Motor neuron (in vitro differentiated cells): ENCODE data around the gene VSX1. TPM values are rescaled to one million over a fixed set of nuclear protein-coding genes. Genes with fewer than 3 reads are reported as not detected.

Source experiments
- total RNA-seq, 8 experiments: library from RNA; unstranded; fragments of 300-600 nt; gene quantifications; 2 replicates each; pipeline versions ENCODE4 v1.2.3 to v1.2.4, GENCODE V29; 2022

The VSX1 gene
- total RNA-seq, 8 experiments from 2014 or later, result 0.21 to 55.7 (median 0.37) TPM; not detected in 1

Other genes with a start within 250 kb of the VSX1 start
- gene CST7, start 132.9 kb downstream of the VSX1 start, total RNA-seq, result not detected
- gene APMAP, start 89.4 kb downstream of the VSX1 start, total RNA-seq, result 100 to 1,000 TPM in 2 of 8 experiments, 10 to 100 TPM in 6; 47.5 to 163 (median 73.7) TPM
- 10 to 100 TPM in 1 of 8 experiments, 1 to 10 TPM in 7; 2.1 to 28.9 (median 3.8) TPM for gene ACSS1, start 24.0 kb downstream of the VSX1 start, total RNA-seq
- gene ENTPD6, start 113.6 kb upstream of the VSX1 start, total RNA-seq, result 10 to 100 TPM; 37.7 to 58.2 (median 53.1) TPM
- 100 to 1,000 TPM in 1 of 8 experiments, 10 to 100 TPM in 7; 40.5 to 140 (median 65.8) TPM for gene PYGB, start 165.9 kb upstream of the VSX1 start, total RNA-seq